HepG2 (cell line): ENCODE data around the gene RBPJ. TPM values are rescaled to one million over a fixed set of nuclear protein-coding genes. Genes with fewer than 3 reads are reported as not detected.

ENCODE experiments used
- CC2D1A ChIP-seq: sonication (generic); formaldehyde crosslinking; IDR thresholded peaks from 2 replicates; pipeline ENCODE4 v1.8.1; 2023; ENCODE audit warnings: mild to moderate bottlenecking, missing genetic modification reagents
- FOXJ3 ChIP-seq: sonication (generic); formaldehyde crosslinking; IDR thresholded peaks from 2 replicates; pipeline ENCODE4 v1.4.0; 2020; ENCODE audit warnings: missing genetic modification reagents, mild to moderate bottlenecking, borderline replicate concordance
- GATAD2A ChIP-seq: IDR thresholded peaks from 2 replicates; pipeline ENCODE4 v1.6.1; 2016
- GZF1 ChIP-seq: sonication (generic); formaldehyde crosslinking; IDR thresholded peaks from 2 replicates; pipeline ENCODE4 v1.5.1; 2020; ENCODE audit warnings: mild to moderate bottlenecking, missing genetic modification reagents
- HNF4A ChIP-seq: sonication (generic); formaldehyde crosslinking; IDR thresholded peaks from 2 replicates; pipeline ENCODE4 v1.4.0; 2020; ENCODE audit warnings: missing genetic modification reagents
- HOXA3 ChIP-seq: sonication (generic); formaldehyde crosslinking; IDR thresholded peaks from 2 replicates; pipeline ENCODE4 v1.5.0; 2020; ENCODE audit warnings: missing genetic modification reagents
- KDM6A ChIP-seq: IDR thresholded peaks from 2 replicates; pipeline ENCODE4 v1.6.1; 2016; ENCODE audit warnings: low read depth
- PHB2 ChIP-seq: fragments of 450-650 bp; IDR thresholded peaks from 2 replicates; pipeline ENCODE4 v1.6.1; 2018; ENCODE audit not compliant: partially characterized antibody
- PHF20 ChIP-seq: sonication (generic); formaldehyde crosslinking; IDR thresholded peaks from 2 replicates; pipeline ENCODE4 v1.5.0; 2020; ENCODE audit warnings: mild to moderate bottlenecking, missing genetic modification reagents
- PTBP1 ChIP-seq: fragments of 200-400 bp; formaldehyde crosslinking; IDR thresholded peaks from 2 replicates; pipeline ENCODE4 v1.6.1; 2018; ENCODE audit warnings: low read length, low read depth; ENCODE audit not compliant: poor library complexity, severe bottlenecking
- RAD21 ChIP-seq: fragments of 450-650 bp; formaldehyde crosslinking; IDR thresholded peaks from 2 replicates; pipeline ENCODE4 v1.5.0; 2020; ENCODE audit warnings: mild to moderate bottlenecking
- RXRA ChIP-seq: sonication (generic); formaldehyde crosslinking; IDR thresholded peaks from 2 replicates; pipeline ENCODE4 v1.5.1; 2020; ENCODE audit warnings: missing genetic modification reagents
- SOX13 ChIP-seq, 3 experiments: fragments of 450-650 bp in 1 of 3; sonication (generic) in 1 of 3; formaldehyde crosslinking in 1 of 3; IDR thresholded peaks in 2 of 3; conservative IDR thresholded peaks in 1 of 3; 2 replicates each; pipeline versions ENCODE4 v1.5.0 to v1.6.1; 2016 to 2020; ENCODE audit warnings: antibody characterized with exemption in 1 of 3, mild to moderate bottlenecking in 1 of 3, missing compliant biosample characterization in 1 of 3, missing genetic modification reagents in 1 of 3, moderate library complexity in 1 of 3
- ZNF136 ChIP-seq: sonication (generic); formaldehyde crosslinking; IDR thresholded peaks from 2 replicates; pipeline ENCODE4 v1.8.1; 2022; ENCODE audit warnings: low read depth, mild to moderate bottlenecking, moderate library complexity, missing genetic modification reagents
- ZSCAN12 ChIP-seq: sonication (generic); formaldehyde crosslinking; IDR thresholded peaks from 2 replicates; pipeline ENCODE4 v1.9.0; 2021; ENCODE audit warnings: mild to moderate bottlenecking, missing genetic modification reagents
- polyA plus RNA-seq, 8 experiments: library from polyadenylated mRNA; depleted of rRNA in 3 of 8; stranded (reverse) in 7 of 8; unstranded in 1 of 8; fragments of >200 nt; fragmentation: Illumina TruSeq in 4 of 8; extraction: Trizol in 4 of 8; gene quantifications; 2 replicates each; pipeline versions ENCODE4 v1.2.1 to v1.2.3, GENCODE V29; 2011 to 2016; ENCODE audit warnings: low read depth in 4 of 8, missing spikeins in 1 of 8, mixed read lengths in 1 of 8; ENCODE audit not compliant: insufficient read depth in 1 of 8
- total RNA-seq, 5 experiments: library from RNA; depleted of rRNA; stranded (reverse); fragments of >200 nt; fragmentation: Illumina TruSeq; extraction: Trizol; gene quantifications; 2 replicates each; pipeline ENCODE4 v1.2.3, GENCODE V29; 2016; ENCODE audit warnings: low read depth in 1 of 5
- TF ChIP-seq, protein P1 (sequence below): sonication (generic); formaldehyde crosslinking; IDR thresholded peaks from 2 replicates; pipeline ENCODE4 v1.4.0; 2020; ENCODE audit warnings: missing genetic modification reagents, mild to moderate bottlenecking, borderline replicate concordance
- TF ChIP-seq, protein P2 (sequence below): sonication (generic); formaldehyde crosslinking; IDR thresholded peaks from 2 replicates; pipeline ENCODE4 v1.5.0; 2020; ENCODE audit warnings: mild to moderate bottlenecking, missing genetic modification reagents
- TF ChIP-seq, protein P3 (sequence below): sonication (generic); formaldehyde crosslinking; IDR thresholded peaks from 2 replicates; pipeline ENCODE4 v1.5.0; 2020; ENCODE audit warnings: mild to moderate bottlenecking, missing genetic modification reagents, moderate library complexity
- TF ChIP-seq, protein P4 (sequence below), 2 experiments: sonication (generic) in 1 of 2; formaldehyde crosslinking in 1 of 2; IDR thresholded peaks; 2 replicates each; pipeline versions ENCODE4 v1.4.0 to v1.6.1; 2016 to 2020; ENCODE audit warnings: borderline replicate concordance in 1 of 2, low read depth in 1 of 2, mild to moderate bottlenecking in 1 of 2, missing genetic modification reagents in 1 of 2

The RBPJ gene
- total and polyA plus RNA-seq, 2 of the 13 experiments (the other 11 are each of a cell fraction or from before 2014, with no cell fraction given): 25.9 to 33.2 TPM

DNA sequence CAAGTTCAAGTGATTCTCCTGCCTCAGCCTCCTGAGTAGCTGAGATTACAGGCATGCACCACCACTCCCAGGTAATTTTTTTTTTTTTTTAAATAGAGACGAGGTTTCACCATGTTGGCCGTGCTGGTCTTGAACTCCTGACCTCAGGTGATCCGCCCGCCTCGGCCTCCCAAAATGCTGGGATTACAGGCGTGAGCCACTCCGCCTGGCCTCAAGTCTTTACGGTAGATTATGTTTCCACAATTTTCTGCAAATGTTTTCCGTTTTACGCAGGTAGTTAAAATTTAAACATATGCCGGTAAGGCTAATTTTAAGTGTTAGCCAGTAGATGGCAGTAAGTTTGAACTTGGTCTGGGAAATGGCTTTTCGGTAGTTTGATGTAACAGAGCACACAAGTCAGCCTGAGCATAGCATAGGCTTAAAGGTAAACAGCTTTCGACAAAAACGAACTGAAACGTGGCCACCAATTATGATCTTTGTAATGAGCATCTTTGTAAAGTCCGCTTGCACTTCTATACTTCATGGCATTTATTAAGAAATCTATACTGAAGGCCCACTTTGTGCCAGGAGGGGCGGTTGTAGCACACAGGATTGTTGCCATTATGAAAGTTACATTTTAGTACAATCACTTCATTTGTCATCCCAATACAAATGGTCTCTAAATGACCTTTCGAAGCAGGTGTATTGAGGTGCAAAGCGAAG, 138.4 kb downstream of the RBPJ start (continued):
- TF ChIP-seq KDM6A (no peak), PHB2 (no peak), CC2D1A (CRISPR knock-in tag) (no peak), PTBP1 (no peak), ZSCAN12 (CRISPR knock-in tag) (no peak), RXRA (CRISPR knock-in tag) (no peak), HNF4A (CRISPR knock-in tag) (no peak), FOXJ3 (CRISPR knock-in tag) (no peak), HOXA3 (CRISPR knock-in tag) (no peak), GATAD2A (0 out of 2 replicates have a peak, but pooled peaks have one; percentile 31), PHF20 (CRISPR knock-in tag) (no peak), ZNF136 (CRISPR knock-in tag) (no peak), RAD21 (CRISPR knock-in tag) (peak; percentile 31; the same call in 1 of the 2 replicates), GZF1 (CRISPR knock-in tag) (peak; percentile 98), SOX13 (IDR thresholded peaks at IDR 0.05) (no peak), SOX13 (CRISPR knock-in tag; conservative IDR thresholded peaks at IDR 0.05 in 1 of 2, IDR thresholded peaks at IDR 0.05 in 1 of 2) (0 out of 4 replicates have a peak, but pooled peaks of 1 of the 2 experiments have one; percentile 11)
- TF ChIP-seq, protein P1, sequence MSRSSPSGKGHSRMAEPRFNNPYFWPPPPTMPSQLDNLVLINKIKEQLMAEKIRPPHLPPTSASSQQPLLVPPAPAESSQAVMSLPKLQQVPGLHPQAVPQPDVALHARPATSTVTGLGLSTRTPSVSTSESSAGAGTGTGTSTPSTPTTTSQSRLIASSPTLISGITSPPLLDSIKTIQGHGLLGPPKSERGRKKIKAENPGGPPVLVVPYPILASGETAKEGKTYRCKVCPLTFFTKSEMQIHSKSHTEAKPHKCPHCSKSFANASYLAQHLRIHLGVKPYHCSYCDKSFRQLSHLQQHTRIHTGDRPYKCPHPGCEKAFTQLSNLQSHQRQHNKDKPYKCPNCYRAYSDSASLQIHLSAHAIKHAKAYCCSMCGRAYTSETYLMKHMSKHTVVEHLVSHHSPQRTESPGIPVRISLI (CRISPR knock-in tag): peak; percentile 47; the same call in 1 of the 2 replicates
- TF ChIP-seq, protein P2, sequence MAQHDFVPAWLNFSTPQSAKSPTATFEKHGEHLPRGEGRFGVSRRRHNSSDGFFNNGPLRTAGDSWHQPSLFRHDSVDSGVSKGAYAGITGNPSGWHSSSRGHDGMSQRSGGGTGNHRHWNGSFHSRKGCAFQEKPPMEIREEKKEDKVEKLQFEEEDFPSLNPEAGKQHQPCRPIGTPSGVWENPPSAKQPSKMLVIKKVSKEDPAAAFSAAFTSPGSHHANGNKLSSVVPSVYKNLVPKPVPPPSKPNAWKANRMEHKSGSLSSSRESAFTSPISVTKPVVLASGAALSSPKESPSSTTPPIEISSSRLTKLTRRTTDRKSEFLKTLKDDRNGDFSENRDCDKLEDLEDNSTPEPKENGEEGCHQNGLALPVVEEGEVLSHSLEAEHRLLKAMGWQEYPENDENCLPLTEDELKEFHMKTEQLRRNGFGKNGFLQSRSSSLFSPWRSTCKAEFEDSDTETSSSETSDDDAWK: no peak
- TF ChIP-seq, protein P3, sequence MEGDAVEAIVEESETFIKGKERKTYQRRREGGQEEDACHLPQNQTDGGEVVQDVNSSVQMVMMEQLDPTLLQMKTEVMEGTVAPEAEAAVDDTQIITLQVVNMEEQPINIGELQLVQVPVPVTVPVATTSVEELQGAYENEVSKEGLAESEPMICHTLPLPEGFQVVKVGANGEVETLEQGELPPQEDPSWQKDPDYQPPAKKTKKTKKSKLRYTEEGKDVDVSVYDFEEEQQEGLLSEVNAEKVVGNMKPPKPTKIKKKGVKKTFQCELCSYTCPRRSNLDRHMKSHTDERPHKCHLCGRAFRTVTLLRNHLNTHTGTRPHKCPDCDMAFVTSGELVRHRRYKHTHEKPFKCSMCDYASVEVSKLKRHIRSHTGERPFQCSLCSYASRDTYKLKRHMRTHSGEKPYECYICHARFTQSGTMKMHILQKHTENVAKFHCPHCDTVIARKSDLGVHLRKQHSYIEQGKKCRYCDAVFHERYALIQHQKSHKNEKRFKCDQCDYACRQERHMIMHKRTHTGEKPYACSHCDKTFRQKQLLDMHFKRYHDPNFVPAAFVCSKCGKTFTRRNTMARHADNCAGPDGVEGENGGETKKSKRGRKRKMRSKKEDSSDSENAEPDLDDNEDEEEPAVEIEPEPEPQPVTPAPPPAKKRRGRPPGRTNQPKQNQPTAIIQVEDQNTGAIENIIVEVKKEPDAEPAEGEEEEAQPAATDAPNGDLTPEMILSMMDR (CRISPR knock-in tag): peak; percentile 75
- TF ChIP-seq, protein P4, sequence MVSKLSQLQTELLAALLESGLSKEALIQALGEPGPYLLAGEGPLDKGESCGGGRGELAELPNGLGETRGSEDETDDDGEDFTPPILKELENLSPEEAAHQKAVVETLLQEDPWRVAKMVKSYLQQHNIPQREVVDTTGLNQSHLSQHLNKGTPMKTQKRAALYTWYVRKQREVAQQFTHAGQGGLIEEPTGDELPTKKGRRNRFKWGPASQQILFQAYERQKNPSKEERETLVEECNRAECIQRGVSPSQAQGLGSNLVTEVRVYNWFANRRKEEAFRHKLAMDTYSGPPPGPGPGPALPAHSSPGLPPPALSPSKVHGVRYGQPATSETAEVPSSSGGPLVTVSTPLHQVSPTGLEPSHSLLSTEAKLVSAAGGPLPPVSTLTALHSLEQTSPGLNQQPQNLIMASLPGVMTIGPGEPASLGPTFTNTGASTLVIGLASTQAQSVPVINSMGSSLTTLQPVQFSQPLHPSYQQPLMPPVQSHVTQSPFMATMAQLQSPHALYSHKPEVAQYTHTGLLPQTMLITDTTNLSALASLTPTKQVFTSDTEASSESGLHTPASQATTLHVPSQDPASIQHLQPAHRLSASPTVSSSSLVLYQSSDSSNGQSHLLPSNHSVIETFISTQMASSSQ (IDR thresholded peaks at IDR 0.05; ENCODE audit: low read depth): no peak
- TF ChIP-seq, protein P4 (CRISPR knock-in tag; IDR thresholded peaks at IDR 0.05; ENCODE audit: borderline replicate concordance): peak; percentile 60; the same call in 1 of the 2 replicates
